OCI-LY1 (cell line): Measurements from ENCODE around the gene CD3G.

ENCODE experiments used
- EZH2 ChIP-seq: fragments of 200-600 bp; sonication (generic), shearing (Covaris generic); IDR thresholded peaks from 2 replicates; pipeline ENCODE4 v1.8.0; 2017; ENCODE audit warnings: borderline replicate concordance, mixed run types, mild to moderate bottlenecking, antibody characterized with exemption, low read length, moderate library complexity, mixed read lengths
- TF ChIP-seq, protein P1 (sequence below): fragments of 200-600 bp; sonication (generic), shearing (Covaris generic); IDR thresholded peaks from 2 replicates; pipeline ENCODE4 v1.5.1; 2017; ENCODE audit warnings: mild to moderate bottlenecking, antibody characterized with exemption, low read length, moderate library complexity, mixed read lengths

DNA sequence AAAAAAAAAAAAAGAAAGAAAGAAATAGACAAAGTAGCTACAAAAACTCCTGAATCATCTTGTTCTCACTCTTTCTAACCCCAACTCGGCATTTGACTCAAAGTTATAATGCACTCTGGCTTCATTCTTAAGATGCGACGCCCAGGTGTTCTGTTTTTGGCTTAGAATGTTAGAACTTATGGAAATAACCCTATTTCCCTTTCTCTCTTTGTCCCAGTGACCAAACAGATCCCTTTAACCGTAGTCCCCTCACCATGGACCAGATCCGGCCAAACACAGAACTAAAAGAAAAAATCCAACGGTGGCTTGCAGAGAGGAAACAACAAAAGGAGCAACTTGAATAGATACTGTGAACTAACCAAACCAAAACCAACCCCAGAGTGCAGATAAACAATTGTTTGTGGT lies 52.0 kb downstream of the CD3G start:
- TF ChIP-seq EZH2: no peak
- TF ChIP-seq, protein P1, sequence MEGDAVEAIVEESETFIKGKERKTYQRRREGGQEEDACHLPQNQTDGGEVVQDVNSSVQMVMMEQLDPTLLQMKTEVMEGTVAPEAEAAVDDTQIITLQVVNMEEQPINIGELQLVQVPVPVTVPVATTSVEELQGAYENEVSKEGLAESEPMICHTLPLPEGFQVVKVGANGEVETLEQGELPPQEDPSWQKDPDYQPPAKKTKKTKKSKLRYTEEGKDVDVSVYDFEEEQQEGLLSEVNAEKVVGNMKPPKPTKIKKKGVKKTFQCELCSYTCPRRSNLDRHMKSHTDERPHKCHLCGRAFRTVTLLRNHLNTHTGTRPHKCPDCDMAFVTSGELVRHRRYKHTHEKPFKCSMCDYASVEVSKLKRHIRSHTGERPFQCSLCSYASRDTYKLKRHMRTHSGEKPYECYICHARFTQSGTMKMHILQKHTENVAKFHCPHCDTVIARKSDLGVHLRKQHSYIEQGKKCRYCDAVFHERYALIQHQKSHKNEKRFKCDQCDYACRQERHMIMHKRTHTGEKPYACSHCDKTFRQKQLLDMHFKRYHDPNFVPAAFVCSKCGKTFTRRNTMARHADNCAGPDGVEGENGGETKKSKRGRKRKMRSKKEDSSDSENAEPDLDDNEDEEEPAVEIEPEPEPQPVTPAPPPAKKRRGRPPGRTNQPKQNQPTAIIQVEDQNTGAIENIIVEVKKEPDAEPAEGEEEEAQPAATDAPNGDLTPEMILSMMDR: no peak
